ENCODE measurements around the gene NUAK1. TPM values are rescaled to one million over a fixed set of nuclear protein-coding genes. Genes with fewer than 3 reads are reported as not detected.

NUAK1 gene
- total RNA-seq, 1 experiment from 2014 or later: 10.1 TPM

GRCh38 chr12:106147956-106148355 is 9.2 kb upstream of the NUAK1 start:
- Histone ChIP-seq H3K4ac (ENCODE audit: low read depth, low read length) (no peak overlapping the region), H3K4me1 (ENCODE audit: insufficient read depth, low read length) (0 out of 2 replicates have a peak, but pooled peaks cover 2% of the 10 kb centered on the region), H2AFZ (ENCODE audit: low read length) (no peak overlapping the region), H2BK12ac (ENCODE audit: insufficient read length, low read depth, low read length) (no peak overlapping the region), H3K9me3 (ENCODE audit: control insufficient read depth, low read depth, low read length) (no peaks in the 10 kb centered on the region), H2BK15ac (ENCODE audit: low read depth, low read length) (no peak overlapping the region), H3K23me2 (ENCODE audit: insufficient read length, low read depth, low read length, poor library complexity, severe bottlenecking) (no peaks in the 10 kb centered on the region), H3K56ac (ENCODE audit: insufficient read length, low read depth, low read length) (no peak overlapping the region), H3K14ac (ENCODE audit: insufficient read depth, low read length) (no peak overlapping the region), H2BK120ac (ENCODE audit: low read depth, low read length, poor library complexity, severe bottlenecking) (no peak overlapping the region), H3T11ph (ENCODE audit: low read length) (no peak overlapping the region), H4K20me1 (ENCODE audit: control insufficient read depth, insufficient read depth, insufficient read length) (no peaks in the 10 kb centered on the region), H3K9ac (ENCODE audit: extremely low read depth, insufficient read length, low read length) (no peak overlapping the region), H3K79me2 (ENCODE audit: insufficient read depth, low read length) (no peaks in the 10 kb centered on the region; the same call in 1 of the 2 replicates), H3K27ac (ENCODE audit: insufficient read length, low read depth, low read length) (no peak overlapping the region), H2BK5ac (ENCODE audit: insufficient read length, low read length) (no peak overlapping the region), H3K79me1 (ENCODE audit: insufficient read depth, low read depth, low read length, poor library complexity, severe bottlenecking) (no peaks in the 10 kb centered on the region), H3K4me2 (ENCODE audit: insufficient read depth, insufficient read length, low read length) (no peak overlapping the region), H4K5ac (ENCODE audit: insufficient read length, low read depth, low read length) (no peak overlapping the region), H3K18ac (ENCODE audit: insufficient read length, low read depth, low read length) (no peak overlapping the region), H3K23ac (ENCODE audit: insufficient read length, low read depth, low read length) (no peak overlapping the region), H2AK5ac (ENCODE audit: insufficient read length, low read length) (no peak overlapping the region), H2BK20ac (ENCODE audit: low read depth, low read length, poor library complexity, severe bottlenecking) (no peak overlapping the region), H4K8ac (replicated peaks; ENCODE audit: insufficient read length, low read depth, low read length) (no peak overlapping the region), H4K91ac (ENCODE audit: insufficient read length, low read depth, low read length) (no peak overlapping the region), H3K27me3 (ENCODE audit: insufficient read depth, low read length) (no peaks in the 10 kb centered on the region)
- no CpG with 5 or more reads among the region's 12 CpGs for WGBS (ENCODE audit: extremely low coverage, insufficient read length, low lambda C conversion rate)
- no peaks in the 10 kb centered on the region for H3K36me3 Mint-ChIP-seq (ENCODE audit: insufficient read depth in 1 of 3, low read depth in 3 of 3)
- peak; percentile 24 for DNase-seq
- H3K27me3 Mint-ChIP-seq (ENCODE audit: low read depth): no peaks in the 10 kb centered on the region
- no peaks in the 10 kb centered on the region for H3K9me3 Mint-ChIP-seq
- no peak overlapping the region for H3K27ac Mint-ChIP-seq
- H3K4me3 Mint-ChIP-seq: no peak overlapping the region
- TF ChIP-seq CTCF (conservative IDR thresholded peaks at IDR 0.05): no peak
- H3K4me1 Mint-ChIP-seq: peaks cover 19 to 28% of the 10 kb centered on the region in 2 experiments

Measured in H9 (cell line).